ENCODE results near the gene LRRC7. TPM values are rescaled to one million over a fixed set of nuclear protein-coding genes. Genes with fewer than 3 reads are reported as not detected.

The LRRC7 gene
- total RNA-seq, 3 donors from 2014 or later (not counting 1 experiment from before 2014, with no cell fraction given): not detected

GRCh38 chr1:69846267-69846666, 278.5 kb downstream of the LRRC7 start:
- 81% methylated on average over 3 of the region's 3 CpGs for WGBS (ENCODE audit: insufficient coverage)

DNA sequence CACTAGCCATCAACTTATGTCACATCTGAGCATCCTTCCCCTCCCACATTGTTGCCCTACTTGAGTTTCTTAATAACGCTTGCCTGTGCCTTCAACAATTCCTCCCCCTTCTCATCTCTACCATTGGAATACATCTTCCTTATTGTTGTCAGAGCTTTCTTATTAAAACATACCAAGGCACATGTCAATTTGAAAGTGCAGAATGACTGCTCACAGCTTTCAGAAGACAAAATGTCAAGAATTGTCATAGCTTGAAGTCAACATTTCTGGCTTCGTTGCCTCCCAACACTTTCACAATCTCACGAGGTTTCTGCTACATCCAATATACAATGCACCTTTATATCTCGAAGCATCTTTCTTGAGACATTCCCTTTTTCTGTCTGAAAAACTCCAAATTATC, 279.9 kb downstream of the LRRC7 start:
- Histone ChIP-seq H3K4me1 (ENCODE audit: control insufficient read depth, insufficient read depth, low read length) (no peaks in the 10 kb centered on the region), H3K4me3 (ENCODE audit: low read length) (no peak overlapping the region), H3K27me3 (ENCODE audit: control insufficient read depth, insufficient read depth, low read length) (no peaks in the 10 kb centered on the region), H3K9me3 (ENCODE audit: control insufficient read depth, insufficient read depth, low read length) (no peaks in the 10 kb centered on the region), H3K36me3 (ENCODE audit: control insufficient read depth, insufficient read depth, low read length) (no peaks in the 10 kb centered on the region), H3K27ac (ENCODE audit: low read length) (no peak overlapping the region)
- no peaks in the 10 kb centered on the region for H3K27me3 Mint-ChIP-seq (ENCODE audit: low read depth in 2 of 2)
- DNase-seq: no peak
- no peak overlapping the region for H3K27ac Mint-ChIP-seq
- WGBS (ENCODE audit: insufficient coverage): 83% methylated on average over 4 of the region's 4 CpGs
- H3K4me3 Mint-ChIP-seq: no peak overlapping the region
- H3K36me3 Mint-ChIP-seq: no peaks in the 10 kb centered on the region
- no peak for TF ChIP-seq CTCF (IDR thresholded peaks at IDR 0.05)
- intact Hi-C loops (cut with micrococcal nuclease): no loop called here
- no peak for ATAC-seq
- no peaks in the 10 kb centered on the region for H3K4me1 Mint-ChIP-seq
- peaks cover 8 to 9% of the 10 kb centered on the region in 2 donors for H3K9me3 Mint-ChIP-seq

More at GRCh38 chr1:69846267-69846666, 278.5 kb downstream of the LRRC7 start:
- Mint-ChIP-seq H3K4me3 (no peak overlapping the region), H3K36me3 (no peaks in the 10 kb centered on the region), H3K27me3 (ENCODE audit: low read depth in 2 of 2) (no peaks in the 10 kb centered on the region), H3K27ac (no peak overlapping the region), H3K9me3 (peaks cover 12 to 14% of the 10 kb centered on the region in 2 donors), H3K4me1 (no peaks in the 10 kb centered on the region)
- no peak for TF ChIP-seq CTCF (IDR thresholded peaks at IDR 0.05)
- no peaks in the 10 kb centered on the region for H3K4me1 ChIP-seq (ENCODE audit: control insufficient read depth, insufficient read depth, low read length)
- H3K4me3 ChIP-seq (ENCODE audit: low read length): no peak overlapping the region
- ATAC-seq: no peak
- H3K36me3 ChIP-seq (ENCODE audit: control insufficient read depth, insufficient read depth, low read length): no peaks in the 10 kb centered on the region
- intact Hi-C loops (cut with micrococcal nuclease): no loop called here
- H3K9me3 ChIP-seq (ENCODE audit: control insufficient read depth, insufficient read depth, low read length): no peaks in the 10 kb centered on the region
- no peaks in the 10 kb centered on the region for H3K27me3 ChIP-seq (ENCODE audit: control insufficient read depth, insufficient read depth, low read length)
- DNase-seq: no peak
- H3K27ac ChIP-seq (ENCODE audit: low read length): no peak overlapping the region

DNA sequence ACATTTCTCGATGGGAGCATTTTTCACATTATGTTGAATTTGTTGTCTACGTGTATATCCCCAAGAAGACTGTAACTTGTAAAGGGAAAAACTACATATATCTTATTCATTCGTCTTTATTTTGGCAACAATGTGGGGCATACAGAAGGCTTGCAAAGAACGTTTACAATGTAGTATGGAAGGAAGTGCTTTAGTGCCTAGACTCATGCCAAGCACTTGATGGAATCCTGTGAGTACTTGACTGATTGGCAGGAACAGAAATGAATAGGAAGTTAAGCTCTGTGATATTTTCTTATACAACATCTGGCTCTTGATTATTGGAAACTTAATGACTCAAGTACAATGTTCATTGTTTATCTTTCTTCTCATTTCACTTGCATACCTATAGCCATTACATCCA, 284.4 kb downstream of the LRRC7 start:
- Histone ChIP-seq H3K4me1 (ENCODE audit: control insufficient read depth, insufficient read depth, low read length) (no peaks in the 10 kb centered on the region), H3K36me3 (ENCODE audit: control insufficient read depth, insufficient read depth, low read length) (no peaks in the 10 kb centered on the region), H3K9me3 (ENCODE audit: control insufficient read depth, insufficient read depth, low read length) (no peaks in the 10 kb centered on the region), H3K27me3 (ENCODE audit: control insufficient read depth, insufficient read depth, low read length) (no peaks in the 10 kb centered on the region), H3K4me3 (ENCODE audit: low read length) (no peak overlapping the region), H3K27ac (ENCODE audit: low read length) (no peak overlapping the region)
- intact Hi-C loops (cut with micrococcal nuclease): no loop called here
- Mint-ChIP-seq H3K36me3 (no peaks in the 10 kb centered on the region), H3K9me3 (peaks cover 8 to 9% of the 10 kb centered on the region in 2 donors), H3K27me3 (ENCODE audit: low read depth in 2 of 2) (no peaks in the 10 kb centered on the region), H3K27ac (no peak overlapping the region), H3K4me3 (no peak overlapping the region), H3K4me1 (no peaks in the 10 kb centered on the region)
- TF ChIP-seq CTCF (IDR thresholded peaks at IDR 0.05): no peak
- 50% methylated on average over 2 of the region's 4 CpGs for WGBS (ENCODE audit: insufficient coverage)
- ATAC-seq: no peak
- no peak for DNase-seq

DNA sequence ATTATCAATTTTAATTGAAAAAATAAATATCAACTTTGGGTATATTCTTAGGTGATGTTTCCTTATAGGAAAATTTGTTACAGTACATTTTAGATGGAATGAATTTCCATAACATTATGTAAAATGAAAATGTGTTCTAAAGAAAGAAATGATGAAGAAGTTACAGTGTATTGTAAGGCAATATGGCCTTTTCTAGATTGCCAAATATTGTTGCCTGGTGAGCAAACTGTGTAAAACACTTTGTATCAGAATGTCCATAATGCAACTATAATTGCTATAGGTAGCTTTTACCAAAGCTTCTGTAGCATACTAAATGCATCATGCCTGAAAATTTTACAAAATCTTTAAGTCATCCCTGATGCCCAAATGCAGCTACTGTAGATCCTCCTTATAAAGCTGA, 285.0 kb downstream of the LRRC7 start:
- no peaks in the 10 kb centered on the region for H3K4me1 ChIP-seq (ENCODE audit: control insufficient read depth, insufficient read depth, low read length)
- Mint-ChIP-seq H3K4me1 (no peaks in the 10 kb centered on the region), H3K27me3 (ENCODE audit: low read depth in 2 of 2) (no peaks in the 10 kb centered on the region), H3K36me3 (no peaks in the 10 kb centered on the region), H3K9me3 (peaks cover 4 to 5% of the 10 kb centered on the region in 2 donors), H3K27ac (no peak overlapping the region), H3K4me3 (no peak overlapping the region)
- H3K27ac ChIP-seq (ENCODE audit: low read length): no peak overlapping the region
- no peaks in the 10 kb centered on the region for H3K9me3 ChIP-seq (ENCODE audit: control insufficient read depth, insufficient read depth, low read length)
- TF ChIP-seq CTCF (IDR thresholded peaks at IDR 0.05): no peak
- DNase-seq: no peak
- no peak for ATAC-seq
- intact Hi-C loops (cut with micrococcal nuclease): no loop called here
- no peaks in the 10 kb centered on the region for H3K36me3 ChIP-seq (ENCODE audit: control insufficient read depth, insufficient read depth, low read length)
- H3K27me3 ChIP-seq (ENCODE audit: control insufficient read depth, insufficient read depth, low read length): no peaks in the 10 kb centered on the region
- no peak overlapping the region for H3K4me3 ChIP-seq (ENCODE audit: low read length)

Data from natural killer cell (primary cell).